ENCODE data around the gene CMTM8. TPM values are rescaled to one million over a fixed set of nuclear protein-coding genes. Genes with fewer than 3 reads are reported as not detected.
"Not testable (repeated sequence)": the region's sequence is repeated elsewhere in the genome, so short reads cannot be mapped to it uniquely, and the experiment has no call there.

CMTM8 gene
- 2.7 and 5.6 TPM in 2 replicates for total RNA-seq

- no peak for DNase-seq (ENCODE audit: extremely low read depth, low read depth, low spot score)
These were observed at the start of gene CMTM8 for GRCh38 chr3:32238453-32239306. CMTM8 (plus strand) TSS chr3:32238680; CDS start chr3:32238973, 293 bp downstream.

GRCh38 chr3:32189693-32190092 is 48.8 kb upstream of the CMTM8 start:
- no peak for DNase-seq (ENCODE audit: extremely low read depth, low read depth, low spot score)

- DNase-seq (ENCODE audit: extremely low read depth, low read depth, low spot score) = not testable (repeated sequence)
These were observed 47.9 kb upstream of the CMTM8 start for GRCh38 chr3:32190556-32190955.

- no peak for DNase-seq (ENCODE audit: extremely low read depth, low read depth, low spot score)
These were observed 45.4 kb upstream of the CMTM8 start for GRCh38 chr3:32193101-32193500.

- DNase-seq (ENCODE audit: extremely low read depth, low read depth, low spot score) = no peak
These were observed 43.8 kb upstream of the CMTM8 start for GRCh38 chr3:32194653-32195052.

GRCh38 chr3:32195995-32196540 is 42.4 kb upstream of the CMTM8 start:
- no peak for DNase-seq (ENCODE audit: extremely low read depth, low read depth, low spot score)

GRCh38 chr3:32197991-32198390 is 40.5 kb upstream of the CMTM8 start:
- no peak for DNase-seq (ENCODE audit: extremely low read depth, low read depth, low spot score)

GRCh38 chr3:32198714-32199113 is 39.8 kb upstream of the CMTM8 start:
- no peak for DNase-seq (ENCODE audit: extremely low read depth, low read depth, low spot score)

GRCh38 chr3:32200490-32200889 is 38.0 kb upstream of the CMTM8 start:
- DNase-seq (ENCODE audit: extremely low read depth, low read depth, low spot score) = no peak

- DNase-seq (ENCODE audit: extremely low read depth, low read depth, low spot score) = no peak
These were observed 37.3 kb upstream of the CMTM8 start for GRCh38 chr3:32200992-32201758.

- DNase-seq (ENCODE audit: extremely low read depth, low read depth, low spot score) = no peak
These were observed 36.0 kb upstream of the CMTM8 start for GRCh38 chr3:32202496-32202895.

GRCh38 chr3:32203854-32204253 is 34.6 kb upstream of the CMTM8 start:
- no peak for DNase-seq (ENCODE audit: extremely low read depth, low read depth, low spot score)

- no peak for DNase-seq (ENCODE audit: extremely low read depth, low read depth, low spot score)
These were observed 30.0 kb upstream of the CMTM8 start for GRCh38 chr3:32208447-32208846.

- DNase-seq (ENCODE audit: extremely low read depth, low read depth, low spot score) = no peak
These were observed 23.3 kb upstream of the CMTM8 start for GRCh38 chr3:32215185-32215584.

GRCh38 chr3:32216172-32216783 is 22.2 kb upstream of the CMTM8 start:
- no peak for DNase-seq (ENCODE audit: extremely low read depth, low read depth, low spot score)

- DNase-seq (ENCODE audit: extremely low read depth, low read depth, low spot score) = no peak
These were observed 21.1 kb upstream of the CMTM8 start for GRCh38 chr3:32217339-32217738.

- DNase-seq (ENCODE audit: extremely low read depth, low read depth, low spot score) = no peak
These were observed 18.9 kb upstream of the CMTM8 start for GRCh38 chr3:32219537-32219936.

GRCh38 chr3:32220006-32220405 is 18.5 kb upstream of the CMTM8 start:
- DNase-seq (ENCODE audit: extremely low read depth, low read depth, low spot score) = no peak

GRCh38 chr3:32222950-32223349 is 15.5 kb upstream of the CMTM8 start:
- DNase-seq (ENCODE audit: extremely low read depth, low read depth, low spot score) = no peak

GRCh38 chr3:32224016-32224516 is 14.4 kb upstream of the CMTM8 start:
- no peak for DNase-seq (ENCODE audit: extremely low read depth, low read depth, low spot score)
